Loucy (cell line): ENCODE measurements around the gene UQCR11.

Source experiments
- H2AFZ ChIP-seq: fragments of 200-600 bp; sonication (generic); 2 replicates; pipeline ENCODE4 v1.6.0; 2016; ENCODE audit warnings: antibody characterized with exemption, mild to moderate bottlenecking, low read length, moderate library complexity
- H3F3A ChIP-seq: fragments of 200-600 bp; 2 replicates; pipeline ENCODE4 v1.6.0; 2016; ENCODE audit warnings: antibody characterized with exemption, low read depth, mild to moderate bottlenecking
- H3K27me3 ChIP-seq: fragments of 200-600 bp; sonication (generic); 2 replicates; pipeline ENCODE4 v1.6.1; 2014; ENCODE audit warnings: low read length, mild to moderate bottlenecking; ENCODE audit not compliant: insufficient read depth, poor library complexity, severe bottlenecking
- H3K36me3 ChIP-seq: fragments of 200-600 bp; sonication (generic); 2 replicates; pipeline ENCODE4 v1.6.1; 2016; ENCODE audit warnings: low read length; ENCODE audit not compliant: insufficient read depth
- H3K4me1 ChIP-seq: fragments of 200-600 bp; sonication (generic); 2 replicates; pipeline ENCODE4 v1.5.1; 2014; ENCODE audit warnings: low read length, mild to moderate bottlenecking; ENCODE audit not compliant: insufficient read depth, poor library complexity, severe bottlenecking
- H3K4me2 ChIP-seq: fragments of 200-600 bp; sonication (generic); 2 replicates; pipeline ENCODE4 v1.6.0; 2014; ENCODE audit warnings: antibody characterized with exemption, low read length, low read depth, mild to moderate bottlenecking; ENCODE audit not compliant: poor library complexity, severe bottlenecking
- H3K4me3 ChIP-seq: fragments of 200-600 bp; sonication (generic); 2 replicates; pipeline ENCODE4 v1.5.1; 2014; ENCODE audit warnings: low read length, mild to moderate bottlenecking, mixed read lengths; ENCODE audit not compliant: poor library complexity, severe bottlenecking
- H3K79me2 ChIP-seq: fragments of 200-600 bp; sonication (generic); 2 replicates; pipeline ENCODE4 v1.6.1; 2014; ENCODE audit warnings: low read length; ENCODE audit not compliant: insufficient read depth
- H3K9ac ChIP-seq: fragments of 200-600 bp; sonication (generic); 2 replicates; pipeline ENCODE4 v1.6.0; 2014; ENCODE audit warnings: mild to moderate bottlenecking, low read depth, low read length, moderate library complexity; ENCODE audit not compliant: poor library complexity, severe bottlenecking
- H3K9me2 ChIP-seq: fragments of 200-600 bp; sonication (generic); replicated peaks from 2 replicates; pipeline ENCODE4 v1.6.1; 2016; ENCODE audit warnings: low read depth, low read length, mixed read lengths
- H3K9me3 ChIP-seq: fragments of 200-600 bp; sonication (generic); 2 replicates; pipeline ENCODE4 v1.6.1; 2014; ENCODE audit warnings: mild to moderate bottlenecking, antibody characterized with exemption, low read length, low read depth; ENCODE audit not compliant: insufficient read depth
- H4K20me1 ChIP-seq: fragments of 200-600 bp; sonication (generic); 2 replicates; pipeline ENCODE4 v1.6.0; 2014; ENCODE audit warnings: antibody characterized with exemption, low read length, mild to moderate bottlenecking; ENCODE audit not compliant: insufficient read depth, poor library complexity, severe bottlenecking
- EZH2phosphoT487 ChIP-seq: fragments of 200-600 bp; IDR thresholded peaks from 2 replicates; pipeline ENCODE4 v1.6.1; 2018; ENCODE audit warnings: antibody characterized with exemption, mild to moderate bottlenecking, moderate library complexity, borderline replicate concordance
- TF ChIP-seq, protein P1 (sequence below): fragments of 200-600 bp; sonication (generic); conservative IDR thresholded peaks from 2 replicates; pipeline ENCODE4 v1.5.1; 2014; ENCODE audit warnings: mild to moderate bottlenecking, antibody characterized with exemption, low read length

Gene UQCR11

GRCh38 chr19:1593501-1593772 lies 11.8 kb downstream of the UQCR11 start:
- peak overlapping the region; percentile 77 for H3K4me3 ChIP-seq

GRCh38 chr19:1592755-1593500 lies 12.3 kb downstream of the UQCR11 start, which contains the start of gene MBD3:
Gene MBD3, minus strand, starts transcription at chr19:1592865. Its CDS starts 234 bp downstream, at chr19:1592631.
- Histone ChIP-seq H3K9ac (peak within 1 kb of the TSS; percentile 100), H3K9me2 (no peaks in the 10 kb centered on the region), H4K20me1 (peaks cover 29% of the 10 kb centered on the region), H3K4me2 (peak within 1 kb of the TSS; percentile 93), H3K9me3 (no peaks in the 10 kb centered on the region), H3K4me1 (peaks cover 16% of the 10 kb centered on the region), H3K4me3 (peak within 1 kb of the TSS; percentile 94), H3K27me3 (peaks cover 8% of the 10 kb centered on the region), H3K36me3 (peaks cover 14% of the 10 kb centered on the region; the same call in 1 of the 2 replicates), H2AFZ (peak within 1 kb of the TSS; percentile 78), H3K79me2 (peaks cover 42% of the 10 kb centered on the region), H3F3A (peaks cover 3% of the 10 kb centered on the region; the same call in 1 of the 2 replicates)
- TF ChIP-seq, protein P1, sequence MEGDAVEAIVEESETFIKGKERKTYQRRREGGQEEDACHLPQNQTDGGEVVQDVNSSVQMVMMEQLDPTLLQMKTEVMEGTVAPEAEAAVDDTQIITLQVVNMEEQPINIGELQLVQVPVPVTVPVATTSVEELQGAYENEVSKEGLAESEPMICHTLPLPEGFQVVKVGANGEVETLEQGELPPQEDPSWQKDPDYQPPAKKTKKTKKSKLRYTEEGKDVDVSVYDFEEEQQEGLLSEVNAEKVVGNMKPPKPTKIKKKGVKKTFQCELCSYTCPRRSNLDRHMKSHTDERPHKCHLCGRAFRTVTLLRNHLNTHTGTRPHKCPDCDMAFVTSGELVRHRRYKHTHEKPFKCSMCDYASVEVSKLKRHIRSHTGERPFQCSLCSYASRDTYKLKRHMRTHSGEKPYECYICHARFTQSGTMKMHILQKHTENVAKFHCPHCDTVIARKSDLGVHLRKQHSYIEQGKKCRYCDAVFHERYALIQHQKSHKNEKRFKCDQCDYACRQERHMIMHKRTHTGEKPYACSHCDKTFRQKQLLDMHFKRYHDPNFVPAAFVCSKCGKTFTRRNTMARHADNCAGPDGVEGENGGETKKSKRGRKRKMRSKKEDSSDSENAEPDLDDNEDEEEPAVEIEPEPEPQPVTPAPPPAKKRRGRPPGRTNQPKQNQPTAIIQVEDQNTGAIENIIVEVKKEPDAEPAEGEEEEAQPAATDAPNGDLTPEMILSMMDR = no peak
- no peak for TF ChIP-seq EZH2phosphoT487

More at GRCh38 chr19:1593501-1593772, 11.8 kb downstream of the UQCR11 start:
- H3K4me1 ChIP-seq = peaks cover 16% of the 10 kb centered on the region
- TF ChIP-seq, protein P1 = no peak
- TF ChIP-seq EZH2phosphoT487 = no peak
- no peaks in the 10 kb centered on the region for H3K9me3 ChIP-seq
- H3K27me3 ChIP-seq = peaks cover 8% of the 10 kb centered on the region
- peak overlapping the region; percentile 83 for H3K4me2 ChIP-seq
- H3K79me2 ChIP-seq = peaks cover 37% of the 10 kb centered on the region
- H3K9me2 ChIP-seq = no peaks in the 10 kb centered on the region
- H3K9ac ChIP-seq = peak overlapping the region; percentile 82
- H3K36me3 ChIP-seq = peaks cover 15% of the 10 kb centered on the region; the same call in 1 of the 2 replicates
- peaks cover 3% of the 10 kb centered on the region; the same call in 1 of the 2 replicates for H3F3A ChIP-seq
- H4K20me1 ChIP-seq = peaks cover 29% of the 10 kb centered on the region
- H2AFZ ChIP-seq = no peak overlapping the region

- H3K27me3 ChIP-seq = peaks cover 8% of the 10 kb centered on the region
- peaks cover 3% of the 10 kb centered on the region; the same call in 1 of the 2 replicates for H3F3A ChIP-seq
- no peaks in the 10 kb centered on the region for H3K9me3 ChIP-seq
- peak overlapping the region; percentile 94 for H3K4me3 ChIP-seq
- H3K9me2 ChIP-seq = no peaks in the 10 kb centered on the region
- peaks cover 6% of the 10 kb centered on the region; the same call in 1 of the 2 replicates for H3K36me3 ChIP-seq
- peaks cover 34% of the 10 kb centered on the region for H4K20me1 ChIP-seq
- TF ChIP-seq, protein P1 = no peak
- TF ChIP-seq EZH2phosphoT487 = no peak
- H3K79me2 ChIP-seq = peaks cover 49% of the 10 kb centered on the region
- H3K4me1 ChIP-seq = peaks cover 16% of the 10 kb centered on the region
- peak overlapping the region; percentile 93 for H3K4me2 ChIP-seq
- no peak overlapping the region for H2AFZ ChIP-seq
- H3K9ac ChIP-seq = peak overlapping the region; percentile 100
Measured at GRCh38 chr19:1592024-1592754, 13.1 kb downstream of the UQCR11 start.
